CD4-positive, alpha-beta T cell treated with Interferon alpha-2 for 1 hour (primary cell): ENCODE measurements around the gene PLEKHG2.
"Not testable (repeated sequence)": the region's sequence is repeated elsewhere in the genome, so short reads cannot be mapped to it uniquely, and the experiment has no call there.

Experiments used
- DNase-seq, 2 donors: peaks; one replicate each; pipeline ENCODE4 v3.0.0-alpha.2; 2020 to 2022

Gene PLEKHG2

DNA sequence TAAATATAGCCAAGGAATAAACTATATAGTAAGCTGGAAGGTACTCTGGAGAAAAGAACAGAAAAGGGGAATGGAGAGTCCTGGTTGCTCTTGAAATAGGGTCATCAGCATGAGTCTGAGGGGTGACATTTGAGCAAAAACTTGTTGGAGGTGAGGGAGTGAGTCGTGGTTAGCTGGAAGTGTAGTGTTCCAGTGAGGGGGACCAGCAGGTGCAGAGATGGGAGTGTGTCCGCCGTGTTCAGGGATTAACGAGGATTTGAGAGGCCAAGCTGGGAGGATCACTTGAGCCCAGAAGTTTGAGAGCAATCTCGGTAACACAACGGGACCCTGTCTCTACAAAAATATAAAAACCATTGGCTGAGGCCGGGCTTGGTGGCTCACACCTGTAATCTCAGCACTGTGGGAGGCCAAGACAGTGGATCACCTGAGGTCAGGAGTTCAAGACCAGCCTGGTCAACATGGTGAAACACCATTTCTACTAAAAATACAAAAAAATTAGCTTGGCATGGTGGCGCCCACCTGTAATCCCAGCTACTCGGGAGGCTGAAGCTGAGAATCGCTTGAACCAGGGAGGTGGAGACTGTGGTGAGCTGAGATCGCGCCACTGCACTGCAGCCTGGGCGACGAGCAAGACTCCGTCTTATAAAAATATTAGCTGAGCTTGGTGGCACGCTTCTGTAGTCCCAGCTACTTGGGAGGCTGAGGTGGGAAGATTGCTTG is 34.1 kb downstream of the PLEKHG2 start:
- DNase-seq, result no peak

DNA sequence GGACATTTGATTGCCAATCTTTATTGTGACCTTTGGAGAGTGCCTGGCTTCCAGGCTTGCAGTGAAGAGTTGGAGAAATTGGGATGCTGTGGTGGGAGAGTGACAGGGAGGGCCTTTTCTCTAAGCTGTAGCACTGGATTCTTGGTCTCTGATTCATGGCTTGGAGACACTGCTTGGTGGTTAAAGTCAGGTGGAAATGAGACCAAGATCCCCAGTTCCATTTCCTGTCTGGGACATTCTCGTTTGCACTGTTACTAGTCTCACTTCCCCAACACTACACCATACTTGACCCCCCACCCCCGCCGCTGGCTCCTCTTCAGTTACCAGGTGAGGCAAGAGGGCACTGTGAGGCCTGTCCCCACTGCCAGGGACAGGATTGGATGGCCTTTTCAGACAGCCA is 35.8 kb downstream of the PLEKHG2 start:
- peak in 1 of 2 donors; percentile 16 for DNase-seq

DNA sequence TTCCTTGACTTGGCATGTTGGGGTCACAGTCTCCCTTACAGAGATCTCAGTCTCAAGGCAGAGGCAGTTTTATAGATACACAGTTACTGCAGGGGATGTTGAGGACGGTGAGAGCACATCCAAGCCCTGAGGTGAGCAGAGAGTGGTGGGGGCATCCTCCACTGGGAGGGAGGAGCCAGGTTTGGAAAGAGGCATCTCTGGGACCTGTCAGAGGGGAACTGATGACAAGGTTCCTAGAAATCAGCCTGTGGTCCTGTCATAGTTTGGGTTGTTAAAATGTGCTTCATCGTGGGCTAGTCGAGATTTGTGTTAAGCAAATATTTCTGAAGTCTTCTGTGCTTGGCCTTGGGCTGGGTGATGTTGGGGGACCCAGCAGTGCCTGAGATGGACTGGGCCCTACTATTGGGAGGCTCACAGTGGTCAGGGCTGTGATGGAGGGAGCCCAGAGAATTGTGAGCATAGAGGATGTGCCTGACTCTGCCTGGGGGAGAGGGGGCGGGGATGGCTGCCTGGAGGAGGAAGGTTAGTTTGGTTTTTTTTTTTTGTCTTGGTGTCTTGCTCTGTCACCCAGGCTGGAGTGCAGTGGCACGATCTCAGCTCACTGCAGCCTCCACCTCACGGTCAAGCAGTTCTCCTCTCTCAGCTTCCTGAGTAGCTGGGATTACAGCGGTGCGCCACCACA is 36.8 kb downstream of the PLEKHG2 start:
- DNase-seq, result peak in 1 of 2 donors; percentile 44

DNA sequence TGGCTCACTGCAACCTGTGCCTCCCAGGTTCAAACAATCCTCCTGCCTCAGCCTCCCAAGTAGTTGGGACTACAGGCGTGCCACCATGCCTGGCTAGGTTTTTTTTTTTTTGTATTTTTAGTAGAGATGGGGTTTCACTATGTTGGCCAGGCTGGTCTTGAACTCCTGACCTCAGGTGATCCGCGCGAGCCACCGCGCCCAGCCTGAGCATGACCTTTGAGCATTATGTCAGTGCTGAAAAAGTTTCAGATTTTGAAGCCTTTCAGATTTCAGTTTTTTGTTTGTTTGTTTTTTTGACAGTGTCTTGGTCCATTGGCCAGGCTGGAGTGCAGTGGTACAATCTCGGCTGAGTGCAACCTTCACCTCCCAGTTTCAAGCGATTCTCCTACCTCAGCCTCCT is 38.8 kb downstream of the PLEKHG2 start:
- DNase-seq, result not testable (repeated sequence)

DNA sequence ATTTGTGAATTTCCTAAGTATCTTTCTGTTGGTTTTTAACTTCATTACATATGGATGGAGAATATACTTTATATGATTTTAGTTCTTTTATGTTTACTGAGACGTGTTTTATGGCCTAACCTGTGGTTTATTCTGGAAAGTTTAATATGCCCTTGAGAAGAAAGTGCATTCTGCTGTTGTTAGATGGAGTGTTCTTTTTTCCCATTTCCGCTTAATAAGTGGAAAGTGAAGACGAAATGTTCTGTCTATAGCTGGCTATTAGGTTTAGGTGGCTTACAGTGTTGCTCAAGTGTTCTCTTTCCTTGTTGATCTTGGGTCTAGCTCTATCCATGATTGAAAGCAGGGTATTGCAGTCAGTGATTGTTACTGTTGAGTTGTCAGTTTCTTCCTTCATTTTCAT is 50.9 kb downstream of the PLEKHG2 start:
- no peak for DNase-seq

DNA sequence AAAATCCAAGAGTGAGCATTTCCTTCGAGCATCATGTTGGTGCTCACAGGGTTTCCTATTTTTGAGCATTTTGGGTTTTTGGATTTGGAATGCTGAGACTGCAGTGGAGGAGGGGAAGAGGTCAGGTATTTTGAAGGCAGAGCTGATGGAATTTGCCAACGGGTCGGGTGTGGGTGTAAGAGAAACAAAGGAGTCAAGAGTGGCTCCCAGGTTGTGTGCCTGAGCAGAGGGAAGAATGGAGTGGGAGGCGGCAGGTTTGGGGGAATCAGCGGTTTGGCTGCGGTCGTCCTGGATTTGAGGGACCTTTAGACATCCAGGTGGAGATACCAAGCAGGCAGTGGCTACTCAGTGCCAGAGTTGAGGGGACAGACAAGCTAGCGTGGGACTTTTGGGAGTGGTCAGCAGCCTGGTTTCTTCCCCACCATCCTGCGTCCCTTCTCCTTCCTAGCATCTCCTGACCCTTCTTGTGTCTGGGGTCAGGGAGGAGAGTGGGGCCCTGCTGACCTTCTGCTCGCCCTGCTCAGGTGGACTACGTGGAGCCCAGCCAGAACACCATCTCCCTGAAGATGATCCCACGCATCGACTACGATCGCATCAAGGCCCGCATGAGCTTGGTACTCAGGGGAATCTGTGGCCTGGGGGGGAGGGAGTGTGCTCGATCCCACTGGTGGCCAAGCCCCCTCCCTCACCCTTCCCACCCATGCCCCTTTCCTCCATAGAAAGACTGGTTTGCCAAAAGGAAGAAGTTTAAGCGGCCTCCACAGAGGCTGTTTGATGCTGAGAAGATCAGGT is 53.7 kb downstream of the PLEKHG2 start:
- DNase-seq, result no peak

DNA sequence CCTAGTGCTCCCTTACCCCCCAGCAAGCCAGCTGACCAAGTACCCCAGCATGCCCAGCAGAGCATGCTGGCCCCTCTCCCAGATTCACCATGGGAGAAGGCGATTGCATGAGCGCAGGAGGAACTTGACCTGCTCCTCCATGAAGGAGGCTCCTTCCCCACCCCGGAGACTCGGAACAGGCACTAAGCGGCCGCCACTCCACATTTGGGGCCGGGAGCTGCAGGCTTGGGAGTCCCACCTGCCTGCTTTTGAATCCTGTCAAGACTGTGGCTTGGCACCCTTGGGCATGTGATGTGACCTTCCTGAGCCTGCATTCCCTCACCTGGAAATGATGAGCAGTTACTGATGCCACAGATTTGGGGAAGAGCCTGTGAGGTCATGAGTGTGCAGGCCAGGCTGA is 55.5 kb downstream of the PLEKHG2 start:
- DNase-seq, result no peak

DNA sequence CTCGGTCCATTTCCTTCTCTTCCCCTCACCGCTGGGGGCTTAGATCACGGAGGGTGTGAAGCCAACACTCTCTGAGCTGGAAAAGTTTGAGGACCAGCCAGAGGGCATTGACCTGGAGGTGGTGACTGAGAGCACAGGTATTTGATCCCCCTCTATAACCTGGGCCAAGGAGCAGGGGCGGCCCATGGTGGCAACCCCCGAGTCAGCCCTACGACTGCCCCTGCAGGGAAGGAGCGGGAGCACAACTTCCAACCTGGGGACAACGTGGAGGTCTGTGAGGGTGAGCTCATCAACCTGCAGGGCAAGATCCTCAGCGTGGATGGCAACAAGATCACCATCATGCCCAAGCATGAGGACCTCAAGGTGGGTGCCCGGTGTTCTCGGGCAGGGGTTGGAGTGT is 56.6 kb downstream of the PLEKHG2 start:
- no peak for DNase-seq

DNA sequence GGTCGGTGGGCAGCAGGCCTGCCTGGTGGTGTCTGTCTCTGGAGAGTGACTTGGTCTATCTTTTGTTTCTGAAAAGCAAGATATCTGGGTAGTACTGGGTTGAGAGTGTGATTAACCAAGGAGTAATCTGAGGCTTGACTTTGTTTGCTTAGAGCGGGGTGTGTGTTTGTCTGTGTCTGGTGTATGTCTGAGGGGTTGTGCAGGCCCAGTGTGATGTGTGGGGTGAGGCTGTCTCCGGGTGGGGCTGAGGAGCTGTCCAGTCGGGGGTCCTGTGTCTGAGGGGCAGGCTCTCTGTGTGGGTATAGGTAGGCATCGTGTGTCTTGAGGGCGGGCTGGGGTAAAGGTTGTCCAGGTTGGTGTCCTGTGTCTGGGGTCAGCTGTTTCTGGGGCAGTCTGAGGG is 57.1 kb downstream of the PLEKHG2 start:
- DNase-seq, result no peak

DNA sequence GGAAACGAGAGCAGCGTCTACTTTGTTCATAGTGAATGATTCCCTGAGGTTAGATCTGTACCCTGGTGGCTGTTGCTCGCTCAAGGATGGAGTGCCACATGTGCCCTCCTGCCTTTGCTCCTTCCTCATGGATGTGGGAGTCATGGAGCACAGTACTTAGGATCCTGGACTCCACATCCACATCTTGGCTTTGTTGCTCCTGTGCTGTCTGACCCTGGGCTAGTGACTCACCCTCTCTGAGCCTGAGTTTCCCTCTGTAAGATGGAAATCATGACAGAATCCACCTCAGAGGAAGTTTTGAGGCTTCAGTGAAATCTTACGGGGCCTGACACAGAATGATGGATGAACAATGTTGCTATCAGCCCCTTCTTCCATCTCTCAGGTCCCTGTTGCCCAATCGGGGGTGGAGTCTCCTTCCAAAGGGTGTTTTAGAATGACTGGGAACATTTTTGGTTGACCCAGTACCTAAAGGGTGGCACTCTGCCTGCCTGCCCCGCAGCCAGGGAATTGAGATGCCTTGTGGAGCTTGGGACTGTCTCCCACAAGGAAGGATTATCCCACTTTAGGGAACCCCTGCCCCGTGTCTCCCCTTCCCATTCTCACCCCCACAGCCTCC is 58.4 kb downstream of the PLEKHG2 start:
- DNase-seq, result no peak

DNA sequence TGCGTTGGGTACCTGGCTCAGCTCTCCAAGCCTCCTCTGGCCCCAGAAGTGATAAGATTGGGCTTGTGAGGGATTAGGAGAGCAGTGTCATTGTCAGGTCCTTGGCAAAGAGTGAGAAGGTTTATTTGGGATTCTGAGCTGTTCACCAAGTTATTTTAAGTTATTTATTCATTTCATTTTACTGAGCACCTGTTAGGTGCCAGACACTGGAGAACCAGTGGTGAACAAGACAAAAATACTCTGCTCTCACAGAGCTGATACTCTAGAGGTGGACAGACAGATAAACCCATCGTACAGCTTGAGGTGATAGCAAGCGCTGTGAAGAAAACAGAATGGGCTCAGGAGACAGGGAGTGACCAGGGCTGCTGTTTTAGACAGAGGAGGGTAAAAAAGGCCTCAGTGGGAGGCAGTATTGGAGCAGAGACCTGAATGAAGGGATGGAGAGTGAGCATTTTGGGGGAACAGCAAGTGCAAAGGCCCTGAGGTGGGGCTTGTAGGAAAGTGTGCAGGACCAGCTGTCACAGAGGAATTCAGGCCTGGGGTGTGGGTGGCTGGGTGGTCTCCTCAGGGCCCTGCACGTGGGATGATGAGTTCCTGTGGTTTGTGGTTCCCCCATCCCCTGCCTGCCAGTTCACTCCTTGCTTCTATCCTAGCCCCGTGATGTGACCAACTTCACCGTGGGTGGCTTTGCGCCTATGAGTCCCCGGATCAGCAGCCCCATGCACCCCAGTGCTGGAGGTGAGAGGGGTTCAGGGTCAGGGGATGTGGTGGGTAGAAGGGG is 59.5 kb downstream of the PLEKHG2 start:
- DNase-seq, result no peak

DNA sequence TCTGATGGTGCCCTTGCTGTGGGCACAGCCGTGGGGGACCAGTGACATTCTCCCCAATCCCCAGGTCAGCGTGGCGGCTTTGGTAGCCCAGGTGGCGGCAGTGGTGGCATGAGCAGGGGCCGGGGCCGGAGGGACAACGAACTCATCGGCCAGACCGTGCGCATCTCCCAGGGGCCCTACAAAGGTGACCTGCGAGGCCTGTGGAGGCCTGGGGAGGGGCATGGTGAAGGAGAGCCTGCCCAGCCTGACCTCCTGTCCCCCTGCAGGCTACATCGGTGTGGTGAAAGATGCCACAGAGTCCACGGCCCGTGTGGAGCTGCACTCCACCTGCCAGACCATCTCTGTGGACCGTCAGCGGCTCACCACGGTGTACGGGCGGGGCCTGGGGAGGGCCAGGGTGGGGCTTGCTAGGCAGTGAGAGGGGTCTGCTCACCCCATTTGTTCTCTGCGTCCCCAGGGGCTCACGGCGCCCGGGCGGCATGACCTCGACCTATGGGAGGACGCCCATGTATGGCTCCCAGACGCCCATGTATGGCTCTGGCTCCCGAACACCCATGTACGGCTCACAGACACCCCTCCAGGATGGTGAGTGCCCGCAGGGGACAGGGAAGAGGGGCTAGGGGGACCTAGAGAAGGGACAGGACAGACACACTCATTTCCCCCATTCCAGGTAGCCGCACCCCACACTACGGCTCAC is 60.4 kb downstream of the PLEKHG2 start:
- DNase-seq, result no peak

DNA sequence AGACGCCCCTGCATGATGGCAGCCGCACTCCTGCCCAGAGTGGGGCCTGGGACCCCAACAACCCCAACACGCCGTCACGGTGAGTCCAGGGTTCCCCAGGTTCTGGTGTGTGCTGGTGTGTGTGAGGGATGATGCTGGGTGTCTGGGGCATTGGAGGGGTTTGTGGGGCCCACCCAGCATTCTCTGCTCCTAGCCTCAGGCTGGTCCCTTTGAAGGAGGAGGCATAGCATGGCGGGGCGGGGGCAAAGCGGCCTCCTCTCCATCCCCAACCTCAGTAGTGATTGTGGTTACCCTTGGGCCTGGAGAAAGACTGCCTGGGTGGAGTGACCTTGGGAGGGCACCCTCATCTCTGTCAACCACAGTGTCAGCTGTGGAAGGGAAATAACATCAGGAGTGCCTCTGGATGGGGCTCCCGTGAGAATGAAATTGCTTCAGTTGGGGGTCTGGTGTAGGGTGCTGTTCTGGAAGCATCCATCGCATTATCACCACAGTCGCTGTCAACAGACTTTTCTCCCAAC is 61.0 kb downstream of the PLEKHG2 start:
- DNase-seq, result no peak

DNA sequence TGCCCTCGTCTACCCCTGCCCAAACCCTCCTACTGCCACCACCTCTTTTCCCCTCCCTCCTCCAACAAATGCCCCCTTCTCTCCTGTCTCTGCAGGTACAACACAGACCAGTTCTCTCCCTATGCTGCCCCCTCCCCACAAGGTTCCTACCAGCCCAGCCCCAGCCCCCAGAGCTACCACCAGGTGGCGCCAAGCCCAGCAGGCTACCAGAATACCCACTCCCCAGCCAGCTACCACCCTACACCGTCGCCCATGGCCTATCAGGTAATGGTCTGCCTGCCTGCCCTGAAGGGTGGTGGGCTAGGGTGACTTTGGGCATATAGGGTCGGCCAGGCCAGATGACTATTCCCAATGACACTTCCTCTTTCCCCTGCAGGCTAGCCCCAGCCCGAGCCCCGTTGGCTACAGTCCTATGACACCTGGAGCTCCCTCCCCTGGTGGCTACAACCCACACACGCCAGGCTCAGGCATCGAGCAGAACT is 61.7 kb downstream of the PLEKHG2 start:
- DNase-seq, result peak; percentile 67 to 79

DNA sequence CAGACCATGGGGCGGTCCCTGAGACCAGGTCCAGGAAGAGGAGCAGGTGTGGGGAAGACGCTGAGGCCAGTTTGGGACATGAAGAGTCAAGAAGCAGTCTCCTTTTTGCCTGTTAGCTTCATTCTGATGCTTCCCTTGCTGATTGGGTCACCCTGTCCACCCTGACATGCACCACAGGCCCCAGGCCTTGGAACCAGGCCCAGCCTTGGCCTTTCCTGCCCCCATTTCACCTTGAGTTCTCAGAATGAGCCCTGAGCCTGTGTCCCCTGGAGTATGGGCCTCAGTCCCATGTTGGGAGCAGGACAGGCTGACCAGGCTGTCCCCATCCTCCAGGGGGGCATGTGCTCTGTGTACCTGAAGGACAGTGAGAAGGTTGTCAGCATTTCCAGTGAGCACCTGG is 63.3 kb downstream of the PLEKHG2 start:
- no peak for DNase-seq
